CD4-positive, alpha-beta T cell treated with Interleukin-1 beta for 1 hour (primary cell): ENCODE data around the gene WDR1.

Source experiments
- DNase-seq, 2 donors: peaks; one replicate each; pipeline ENCODE4 v3.0.0-alpha.2; 2020 to 2022

Gene WDR1

GRCh38 chr4:10113362-10114047, 3.1 kb downstream of the WDR1 start:
- DNase-seq: no peak

DNA sequence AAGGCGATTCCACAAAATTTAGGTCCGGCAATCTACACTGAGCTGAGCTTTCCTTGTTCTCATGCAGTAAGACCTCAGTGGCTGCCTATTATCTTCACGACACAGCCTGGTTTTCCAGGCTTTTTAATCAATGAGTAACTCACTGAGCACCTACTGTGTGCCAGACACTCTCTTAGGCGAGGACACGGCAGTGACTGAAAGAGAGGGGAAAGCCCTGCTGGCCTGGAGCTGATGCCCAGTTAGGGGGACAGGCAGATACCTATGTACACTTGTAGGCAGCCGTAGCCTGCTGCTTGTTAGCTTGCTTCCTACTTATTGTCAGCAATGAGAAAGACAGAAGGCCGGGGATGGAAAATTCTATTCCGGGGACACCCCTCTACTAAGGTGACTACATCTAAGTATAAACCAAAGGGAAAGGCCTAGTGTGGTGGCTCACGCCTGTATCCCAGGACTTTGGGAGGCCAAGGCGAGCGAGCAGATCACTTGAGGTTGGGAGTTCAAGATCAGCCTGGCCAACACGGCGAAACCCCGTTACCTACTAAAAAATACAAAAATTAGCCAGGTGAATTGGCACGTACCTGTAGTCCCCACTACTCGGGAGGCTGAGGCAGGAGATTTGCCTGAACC, 3.8 kb downstream of the WDR1 start:
- DNase-seq: no peak

GRCh38 chr4:10111067-10111801, 5.4 kb downstream of the WDR1 start:
- no peak for DNase-seq

DNA sequence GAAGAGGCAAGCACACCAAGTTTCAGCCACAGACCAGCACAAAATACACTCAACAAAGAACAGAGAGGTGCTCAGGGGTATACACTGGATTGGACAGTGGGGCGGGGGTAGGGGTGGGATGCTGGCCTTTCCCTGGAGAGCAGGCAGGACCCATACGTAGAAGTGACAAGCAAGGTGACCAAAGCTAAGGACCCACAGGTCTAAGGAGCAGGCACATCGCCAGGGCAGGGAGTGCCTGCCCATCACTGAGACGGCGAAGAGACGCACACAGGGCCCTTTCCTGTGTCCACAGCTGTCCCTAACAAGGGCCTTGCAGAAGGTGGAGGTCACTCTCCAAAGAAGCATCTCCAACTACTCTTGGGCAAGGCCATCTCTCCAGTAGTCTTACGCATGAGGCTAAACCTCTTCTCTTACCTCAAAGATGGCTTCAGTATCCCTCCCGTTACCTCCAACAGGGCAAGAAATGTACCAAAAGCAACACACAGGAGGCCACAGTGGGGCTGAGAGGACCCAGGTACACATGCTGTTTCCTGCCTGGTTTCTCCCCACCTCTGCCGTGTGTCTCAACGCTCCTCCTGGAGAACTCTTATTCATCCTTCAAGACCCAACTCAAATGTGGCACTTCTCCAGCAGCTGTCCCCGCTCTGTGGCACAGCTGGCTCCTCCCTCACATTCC, 6.5 kb downstream of the WDR1 start:
- no peak for DNase-seq

- DNase-seq: peak in 1 of 2 donors; percentile 48
Observed at GRCh38 chr4:10108818-10109783, 7.5 kb downstream of the WDR1 start.

- no peak for DNase-seq
Observed at GRCh38 chr4:10108391-10108790, 8.2 kb downstream of the WDR1 start.

DNA sequence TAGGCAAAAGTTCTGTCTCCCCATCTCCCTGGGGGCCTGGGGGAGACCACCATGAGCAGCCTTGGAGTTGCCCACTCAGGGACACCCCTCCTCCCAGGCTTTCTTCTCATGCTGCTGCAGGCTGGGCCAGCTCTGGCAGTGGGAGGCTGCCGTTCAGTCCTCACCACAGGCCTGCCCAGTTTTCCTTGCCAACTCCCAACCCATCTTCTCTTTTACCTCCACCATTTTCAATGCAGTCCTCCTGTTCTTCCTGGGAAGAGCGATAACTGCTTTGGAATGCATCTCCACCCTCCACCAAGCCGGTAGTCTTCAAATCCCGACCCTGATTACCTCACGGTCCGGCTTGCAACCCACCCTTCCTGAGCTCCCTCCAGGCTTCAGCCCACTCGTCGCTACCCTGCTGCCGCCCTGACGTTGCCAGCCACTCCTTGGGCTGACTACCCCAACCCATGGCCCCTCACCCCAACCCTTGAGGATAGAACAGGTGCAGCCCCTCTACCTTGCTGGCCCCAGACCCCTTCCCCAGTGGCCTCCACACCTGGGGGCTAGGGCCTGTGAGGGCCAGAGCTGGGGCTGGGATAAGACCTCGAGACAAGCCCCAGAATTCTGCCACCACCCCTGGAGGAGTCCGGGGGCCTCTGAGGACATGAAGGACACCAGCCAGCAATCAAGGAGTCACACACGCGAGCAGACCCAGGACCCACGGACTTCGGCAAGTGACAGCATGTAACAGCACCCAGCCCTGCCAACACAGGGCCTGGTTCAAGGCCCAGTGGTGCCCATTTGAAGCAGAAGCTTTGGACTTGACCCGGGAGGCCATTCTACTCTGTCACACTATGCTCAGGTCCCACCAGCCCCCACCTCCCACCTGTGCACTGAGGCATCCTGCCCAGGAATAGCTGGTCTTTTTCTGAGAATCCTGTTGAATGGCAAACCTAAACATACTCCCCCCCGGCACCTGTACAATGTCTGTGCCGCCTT, 9.2 kb downstream of the WDR1 start:
- no peak for DNase-seq

DNA sequence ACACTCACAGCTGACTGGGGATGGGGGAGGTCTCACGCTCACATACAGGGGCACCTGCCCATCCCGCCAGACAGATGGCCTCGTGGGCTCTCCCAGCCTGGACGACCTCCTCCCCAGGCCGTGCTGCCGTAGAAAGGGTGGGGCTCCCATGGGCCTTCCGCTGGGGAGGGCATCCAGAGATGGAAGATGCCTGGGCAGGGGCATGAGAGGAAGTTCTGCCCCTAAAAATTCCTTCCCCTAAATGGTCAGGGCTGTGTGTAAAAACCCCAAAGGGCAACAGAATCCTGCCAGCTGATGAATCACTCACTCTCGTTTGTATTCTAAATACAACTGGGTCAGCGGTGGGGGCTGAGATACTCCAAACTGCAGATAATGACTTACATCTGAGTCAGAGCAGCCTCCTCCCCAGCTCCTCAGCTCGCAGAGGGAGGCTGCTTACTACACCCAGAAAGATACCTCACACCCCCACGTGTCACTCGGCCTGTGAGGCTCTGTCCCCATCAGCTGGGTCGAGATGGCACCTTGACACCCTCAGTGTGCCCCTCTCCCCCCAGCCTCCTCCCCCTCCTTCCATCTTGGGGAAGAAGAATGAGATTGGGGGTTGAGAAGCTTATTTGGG, 10.1 kb downstream of the WDR1 start:
- peak; percentile 57 to 64 for DNase-seq

GRCh38 chr4:10105920-10106319, 10.7 kb downstream of the WDR1 start:
- DNase-seq: no peak

GRCh38 chr4:10105421-10105820, 11.2 kb downstream of the WDR1 start:
- no peak for DNase-seq

- no peak for DNase-seq
Observed at GRCh38 chr4:10104991-10105276, 11.7 kb downstream of the WDR1 start.

DNA sequence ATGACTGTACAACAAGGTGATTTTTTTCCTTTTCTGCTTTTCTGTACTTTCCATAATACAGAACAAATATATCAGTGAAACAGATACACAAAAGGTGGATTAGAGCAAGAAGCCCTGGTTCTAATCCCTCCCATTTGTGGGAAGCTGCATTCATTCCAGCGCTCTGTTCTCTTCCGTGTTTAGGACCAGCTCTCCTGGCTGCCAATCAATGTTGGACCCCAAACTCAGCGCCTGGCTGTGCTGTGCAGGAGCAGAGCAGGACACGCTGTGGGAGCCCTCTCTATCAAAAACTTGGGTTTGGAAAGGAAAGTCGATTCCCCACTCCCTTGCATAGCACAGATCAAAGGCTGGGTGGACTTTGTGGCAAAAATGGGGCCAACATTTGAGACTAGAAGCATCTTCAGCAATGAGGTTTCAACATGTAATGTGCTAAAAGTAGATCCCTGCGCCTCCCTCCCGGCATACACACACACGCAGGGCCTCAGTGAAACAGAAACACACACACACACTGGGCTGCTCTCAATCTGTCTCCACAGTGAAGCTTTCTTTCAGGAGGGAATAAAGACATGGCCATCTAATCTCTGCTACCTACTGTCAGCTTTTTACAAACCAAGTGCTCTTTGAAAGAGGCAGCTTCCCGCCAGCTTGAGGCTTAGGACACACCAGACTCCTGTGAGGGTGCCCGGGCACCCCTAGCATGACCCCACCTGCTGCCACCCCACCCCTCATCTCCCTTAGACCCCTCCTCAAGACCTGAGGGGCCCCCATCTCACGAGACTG, 12.2 kb downstream of the WDR1 start:
- DNase-seq: no peak

DNA sequence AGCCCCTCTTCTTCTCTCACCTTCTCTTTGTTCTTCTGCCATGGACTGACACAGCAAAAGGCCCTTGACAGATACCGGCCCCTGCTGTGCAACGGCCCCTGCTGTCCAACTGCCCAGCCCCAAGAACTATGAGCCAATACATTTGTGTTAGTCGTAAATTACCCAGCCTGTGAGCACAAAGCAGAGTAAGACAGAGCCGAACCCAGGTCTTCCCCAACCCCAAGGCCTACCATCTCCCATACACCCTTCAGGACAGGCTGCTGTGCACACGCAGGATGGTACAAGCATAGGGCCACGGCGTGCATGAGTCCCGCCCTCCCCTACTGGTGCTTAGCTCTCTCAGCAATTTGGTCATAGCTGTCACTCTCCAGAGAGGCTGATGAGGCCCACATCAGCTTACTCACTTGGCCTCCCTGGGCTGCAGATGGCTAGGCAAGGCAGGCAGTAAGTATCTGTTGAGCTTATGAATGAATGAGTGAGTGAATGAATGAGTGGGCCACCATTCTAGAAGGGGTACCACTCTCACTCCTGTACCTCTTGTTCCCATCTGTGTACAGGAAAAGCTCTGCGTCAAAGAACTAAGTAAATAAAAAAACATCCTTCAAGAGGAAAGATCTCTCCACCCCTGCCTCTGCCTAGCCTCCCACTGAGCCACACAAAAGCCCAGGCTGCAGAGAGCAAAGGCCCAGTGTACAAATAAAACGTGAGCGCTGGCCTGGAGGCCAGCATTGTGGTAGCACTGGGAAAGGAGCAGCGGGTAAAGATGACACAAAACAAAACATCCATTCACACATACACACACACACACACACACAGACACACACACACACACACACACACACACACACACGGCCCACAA, 13.9 kb downstream of the WDR1 start:
- DNase-seq: no peak

DNA sequence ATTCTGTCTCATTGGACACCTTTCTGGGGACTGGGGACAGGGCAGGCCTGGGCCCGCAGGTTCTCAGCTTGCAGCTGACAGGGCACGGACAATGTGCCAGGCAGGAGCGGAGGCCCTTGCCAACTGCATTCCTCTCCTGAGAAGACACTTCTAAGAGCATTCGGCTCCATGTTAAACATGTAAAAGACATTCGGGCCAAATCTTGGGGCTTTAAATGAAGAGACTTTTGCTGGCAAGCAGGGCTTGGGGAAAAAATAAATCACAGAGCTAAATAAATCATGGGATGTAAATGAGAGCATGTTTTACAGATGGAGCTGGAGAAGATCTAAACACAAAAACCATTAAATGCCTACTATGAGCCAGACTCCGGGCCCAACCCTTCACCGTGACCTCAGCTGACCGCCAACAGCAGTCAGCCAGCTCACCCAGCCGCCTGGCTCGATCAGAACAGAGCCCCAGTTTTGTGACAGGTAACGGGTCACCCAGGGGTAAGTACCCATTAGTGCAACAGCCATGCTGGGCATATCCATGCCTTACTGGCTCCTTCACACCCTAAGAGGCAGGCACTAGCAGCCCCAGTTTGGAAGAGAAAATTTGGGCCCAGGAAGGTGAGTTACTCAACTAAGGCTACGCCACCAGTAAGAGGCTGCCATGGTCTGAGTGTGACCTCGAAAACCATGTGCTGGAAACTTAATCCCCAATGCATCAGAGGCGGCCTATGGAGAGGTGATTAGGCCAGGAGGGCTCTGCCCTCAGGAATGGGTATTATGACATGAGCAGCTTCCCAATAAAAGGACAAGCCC, 14.7 kb downstream of the WDR1 start:
- DNase-seq: no peak

DNA sequence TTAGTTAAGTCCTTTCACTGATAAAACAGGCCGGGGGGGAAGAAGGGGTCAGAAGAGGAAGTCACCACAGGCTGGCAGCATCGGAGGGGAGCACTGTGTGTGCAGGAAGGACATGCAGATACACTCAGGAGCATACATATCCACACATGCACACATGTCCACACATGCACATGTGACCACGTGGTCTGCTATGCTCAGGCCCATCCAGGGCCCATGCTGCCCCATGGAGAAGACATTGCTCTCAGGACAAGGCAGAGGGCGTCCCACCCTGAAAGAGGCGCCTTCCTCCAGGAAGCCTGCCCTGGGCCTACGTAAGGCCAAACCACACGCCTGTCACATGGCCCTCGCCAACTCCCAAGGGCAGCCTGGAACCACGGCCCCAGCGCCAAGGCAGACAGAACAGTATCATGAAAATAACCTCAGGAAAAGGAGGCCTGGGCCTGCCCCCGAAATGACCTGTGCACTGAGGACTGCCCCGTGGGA, 15.8 kb downstream of the WDR1 start:
- DNase-seq: peak in 1 of 2 donors; percentile 44

- DNase-seq: no peak
Observed at GRCh38 chr4:10099499-10100325, 16.9 kb downstream of the WDR1 start.

DNA sequence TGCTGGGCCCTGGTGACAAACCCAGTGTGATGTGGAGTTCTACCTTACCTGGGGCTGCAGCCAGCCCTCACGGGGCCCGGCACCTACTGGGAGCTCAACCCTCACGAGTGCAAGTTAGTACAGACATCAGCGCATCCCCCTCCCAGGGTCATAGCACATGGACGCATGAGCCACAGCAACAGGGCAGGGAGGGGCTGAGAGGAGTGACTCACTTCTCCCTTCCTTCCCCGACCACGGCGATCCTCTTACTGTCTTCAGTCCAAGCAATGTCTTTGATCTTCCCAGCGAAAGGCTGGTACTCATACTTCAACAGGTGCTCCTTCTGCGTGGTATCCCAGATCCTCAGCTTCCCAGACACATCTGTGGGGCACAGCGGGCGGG, 17.8 kb downstream of the WDR1 start:
- DNase-seq: peak in 1 of 2 donors; percentile 30
